Measurements from ENCODE around the gene RIN3.

RIN3 gene

GRCh38 chr14:92600318-92601053, 86.9 kb downstream of the RIN3 start:
- H3K4me3 ChIP-seq (ENCODE audit: low read depth, low read length): no peak overlapping the region
- TF ChIP-seq MYC (IDR thresholded peaks at IDR 0.05; ENCODE audit: low read depth, low read length): no peak
- TF ChIP-seq MAX (IDR thresholded peaks at IDR 0.05; ENCODE audit: low read depth, low read length): no peak
- TF ChIP-seq, protein P1, sequence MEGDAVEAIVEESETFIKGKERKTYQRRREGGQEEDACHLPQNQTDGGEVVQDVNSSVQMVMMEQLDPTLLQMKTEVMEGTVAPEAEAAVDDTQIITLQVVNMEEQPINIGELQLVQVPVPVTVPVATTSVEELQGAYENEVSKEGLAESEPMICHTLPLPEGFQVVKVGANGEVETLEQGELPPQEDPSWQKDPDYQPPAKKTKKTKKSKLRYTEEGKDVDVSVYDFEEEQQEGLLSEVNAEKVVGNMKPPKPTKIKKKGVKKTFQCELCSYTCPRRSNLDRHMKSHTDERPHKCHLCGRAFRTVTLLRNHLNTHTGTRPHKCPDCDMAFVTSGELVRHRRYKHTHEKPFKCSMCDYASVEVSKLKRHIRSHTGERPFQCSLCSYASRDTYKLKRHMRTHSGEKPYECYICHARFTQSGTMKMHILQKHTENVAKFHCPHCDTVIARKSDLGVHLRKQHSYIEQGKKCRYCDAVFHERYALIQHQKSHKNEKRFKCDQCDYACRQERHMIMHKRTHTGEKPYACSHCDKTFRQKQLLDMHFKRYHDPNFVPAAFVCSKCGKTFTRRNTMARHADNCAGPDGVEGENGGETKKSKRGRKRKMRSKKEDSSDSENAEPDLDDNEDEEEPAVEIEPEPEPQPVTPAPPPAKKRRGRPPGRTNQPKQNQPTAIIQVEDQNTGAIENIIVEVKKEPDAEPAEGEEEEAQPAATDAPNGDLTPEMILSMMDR (IDR thresholded peaks at IDR 0.05; ENCODE audit: low read depth, low read length): no peak
- no peak for TF ChIP-seq POLR2A (IDR thresholded peaks at IDR 0.05; ENCODE audit: extremely low read depth, insufficient read length)
- DNase-seq (ENCODE audit: low read depth): peak; percentile 73

DNA sequence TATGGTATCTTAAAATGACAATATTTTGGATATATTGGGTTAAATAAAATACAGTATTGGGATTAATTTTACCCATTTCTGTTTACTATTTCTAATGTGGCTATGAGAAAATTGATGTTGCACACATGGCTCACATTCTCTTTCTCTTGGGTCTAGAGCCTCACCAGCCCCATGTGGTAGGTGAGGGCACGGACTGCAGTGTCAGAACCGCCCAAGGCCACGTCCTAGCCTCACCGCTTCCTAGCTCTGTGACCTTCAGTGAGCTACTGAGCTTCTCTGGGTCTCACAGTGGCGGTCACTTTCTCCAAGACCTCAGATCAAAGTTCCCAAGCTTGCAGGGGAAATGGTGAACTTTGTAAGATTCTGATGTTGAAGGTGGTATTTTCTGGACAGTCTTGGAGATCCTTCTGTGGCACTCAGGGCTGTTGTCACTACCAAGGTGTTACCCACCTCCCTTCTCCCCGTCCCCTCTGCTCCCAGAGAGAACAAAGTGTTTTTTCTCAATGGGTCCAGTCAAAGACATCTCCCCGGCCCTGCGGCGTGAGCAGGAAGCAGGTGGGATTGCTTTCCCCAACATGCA, 87.6 kb downstream of the RIN3 start:
- TF ChIP-seq MYC (IDR thresholded peaks at IDR 0.05; ENCODE audit: low read depth, low read length): no peak
- H3K4me3 ChIP-seq (ENCODE audit: low read depth, low read length): no peak overlapping the region
- DNase-seq (ENCODE audit: low read depth): no peak

DNA sequence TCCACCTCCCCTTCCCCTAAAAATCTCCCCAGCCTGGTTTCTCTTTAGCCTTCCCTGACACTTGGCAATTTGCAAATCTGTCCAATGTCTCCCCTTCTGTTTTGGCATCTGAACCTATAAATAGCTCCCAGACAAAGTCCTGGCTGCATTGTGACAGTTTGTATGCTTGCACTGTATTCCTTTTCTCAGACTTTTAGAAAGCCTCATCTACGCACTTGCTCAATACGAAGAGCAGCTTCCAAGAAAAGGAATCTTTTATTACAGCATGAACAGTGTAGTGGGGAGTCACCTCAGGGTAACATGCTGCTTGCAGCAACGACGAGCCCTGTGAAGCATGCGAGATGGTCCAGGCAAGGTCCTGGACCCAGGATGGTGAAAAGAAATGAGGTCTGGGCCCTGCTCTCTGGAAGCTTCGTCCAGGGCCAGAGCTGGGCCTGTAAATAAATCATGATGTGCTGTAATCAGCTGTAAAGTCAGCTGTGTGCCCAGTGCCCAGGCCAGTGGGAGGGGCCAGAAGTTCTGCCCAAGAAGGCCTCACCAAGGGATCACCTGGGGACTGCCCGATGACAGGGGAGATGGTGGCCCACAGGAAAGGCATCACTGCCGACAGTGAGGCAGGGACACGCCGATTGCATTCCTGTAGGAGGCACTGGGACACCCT, 88.3 kb downstream of the RIN3 start:
- DNase-seq (ENCODE audit: low read depth): no peak
- TF ChIP-seq MAX (IDR thresholded peaks at IDR 0.05; ENCODE audit: low read depth, low read length): no peak

DNA sequence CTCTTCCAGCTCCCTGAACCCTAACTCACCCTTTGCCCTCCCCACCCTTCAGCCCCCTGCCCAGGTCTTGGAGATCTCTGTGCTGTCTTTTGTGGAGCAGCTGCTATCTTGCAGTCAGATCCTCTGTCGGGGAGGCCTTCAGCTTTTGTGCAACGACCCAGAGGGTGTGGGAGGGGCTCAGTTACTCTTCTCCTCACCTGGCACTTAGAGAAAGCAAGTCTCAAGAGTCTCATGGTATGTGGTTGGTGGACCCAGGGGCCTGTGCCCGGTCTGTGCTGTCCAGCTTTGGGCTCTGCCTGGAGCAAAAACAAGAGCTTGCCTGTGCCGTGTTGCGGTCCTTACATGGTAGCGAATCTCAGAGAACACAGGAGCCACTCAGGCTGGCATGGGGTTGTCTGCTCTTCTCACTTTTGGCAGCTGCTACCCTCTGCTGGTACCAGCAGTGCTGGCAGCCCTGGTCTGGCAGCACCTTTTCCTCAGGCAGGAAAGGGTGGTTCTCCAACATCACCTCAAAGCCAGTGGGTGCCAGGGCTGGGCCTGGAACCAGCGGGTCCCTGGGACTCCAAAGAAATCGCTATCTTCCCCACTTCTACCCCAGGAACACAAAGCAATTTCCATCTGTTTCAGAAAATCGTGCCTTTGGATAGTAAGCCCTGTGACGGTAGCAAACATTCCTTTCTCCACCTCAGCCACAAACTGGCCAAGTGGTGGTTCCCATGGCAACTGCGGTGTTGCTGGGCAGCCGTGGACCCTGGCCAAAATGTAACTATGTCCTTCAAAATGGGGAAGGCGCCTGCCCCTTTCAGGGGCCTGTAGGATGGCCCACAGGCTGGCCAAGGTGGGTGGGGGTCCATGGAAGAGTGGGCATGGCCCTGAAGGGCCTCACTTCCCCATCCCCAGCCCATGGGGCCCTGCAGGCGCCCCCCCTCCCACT, 90.0 kb downstream of the RIN3 start:
- DNase-seq (ENCODE audit: low read depth): no peak
- TF ChIP-seq POLR2A (IDR thresholded peaks at IDR 0.05; ENCODE audit: extremely low read depth, insufficient read length) (no peak), MYC (IDR thresholded peaks at IDR 0.05; ENCODE audit: low read depth, low read length) (no peak)
- TF ChIP-seq, protein P1 (IDR thresholded peaks at IDR 0.05; ENCODE audit: low read depth, low read length): no peak
- H3K4me3 ChIP-seq (ENCODE audit: low read depth, low read length): no peak overlapping the region

More for the DNA sequence above, 88.3 kb downstream of the RIN3 start:
- H3K4me3 ChIP-seq (ENCODE audit: low read depth, low read length): no peak overlapping the region

- H3K4me3 ChIP-seq (ENCODE audit: low read depth, low read length): no peak overlapping the region
- TF ChIP-seq POLR2A (IDR thresholded peaks at IDR 0.05; ENCODE audit: extremely low read depth, insufficient read length): no peak
- TF ChIP-seq MAX (IDR thresholded peaks at IDR 0.05; ENCODE audit: low read depth, low read length): no peak
- TF ChIP-seq, protein P1 (IDR thresholded peaks at IDR 0.05; ENCODE audit: low read depth, low read length): no peak
- no peak for TF ChIP-seq MYC (IDR thresholded peaks at IDR 0.05; ENCODE audit: low read depth, low read length)
- DNase-seq (ENCODE audit: low read depth): no peak
These were observed 91.8 kb downstream of the RIN3 start for GRCh38 chr14:92605274-92605940.

- no peak for DNase-seq (ENCODE audit: low read depth)
- TF ChIP-seq, protein P1 (IDR thresholded peaks at IDR 0.05; ENCODE audit: low read depth, low read length): no peak
- TF ChIP-seq POLR2A (IDR thresholded peaks at IDR 0.05; ENCODE audit: extremely low read depth, insufficient read length): no peak
- TF ChIP-seq MAX (IDR thresholded peaks at IDR 0.05; ENCODE audit: low read depth, low read length): no peak
- no peak for TF ChIP-seq MYC (IDR thresholded peaks at IDR 0.05; ENCODE audit: low read depth, low read length)
These were observed 93.7 kb downstream of the RIN3 start for GRCh38 chr14:92607251-92607650.

More at GRCh38 chr14:92607251-92607650, 93.7 kb downstream of the RIN3 start:
- no peak overlapping the region for H3K4me3 ChIP-seq (ENCODE audit: low read depth, low read length)

All from NB4 (cell line).